Transverse colon (tissue), 4 donors: ENCODE results near the gene PLAGL2.

Experiments used
- CTCF ChIP-seq, 5 experiments: fragments of 200-600 bp in 3 of 5; fragments of 450-650 bp in 2 of 5; sonication (generic) in 3 of 5; IDR thresholded peaks; 1 replicate in 2 of 5; 2 replicates in 3 of 5; pipeline ENCODE4 v1.5.1; 2016 to 2017; ENCODE audit warnings: antibody characterized with exemption in 5 of 5, inconsistent platforms in 3 of 5, mild to moderate bottlenecking in 2 of 5, moderate library complexity in 1 of 5
- POLR2A ChIP-seq: fragments of 450-650 bp; IDR thresholded peaks from one replicate; pipeline ENCODE4 v1.6.1; 2016; ENCODE audit warnings: antibody characterized with exemption, mild to moderate bottlenecking, moderate library complexity
- POLR2AphosphoS5 ChIP-seq, 3 donors: sonication (generic); formaldehyde crosslinking; IDR thresholded peaks; one replicate each; pipeline ENCODE4 v1.6.1; 2016; ENCODE audit warnings: antibody characterized with exemption in 3 of 3

GRCh38 chr20:32204205-32205109 is 3.1 kb downstream of the PLAGL2 start:
- TF ChIP-seq POLR2A, result no peak
- TF ChIP-seq POLR2AphosphoS5 (IDR thresholded peaks at IDR 0.05), result peak in 1 of 3 donors; percentile 36
- TF ChIP-seq CTCF (IDR thresholded peaks at IDR 0.05), result no peak
